ENCODE results near the gene PSMC3.

The PSMC3 gene

GRCh38 chr11:47443817-47444216, 17.6 kb upstream of the PSMC3 start:
- in situ Hi-C loops (cut with MboI; ENCODE audit: low sequenced_read_pairs): loop anchor here (25.0 kb wide), 1 partner anchor 557 kb away; no protein-coding TSS in a partner anchor

GRCh38 chr11:47443028-47443700, 16.9 kb upstream of the PSMC3 start:
- in situ Hi-C loops (cut with MboI; ENCODE audit: low sequenced_read_pairs): loop anchor here (25.0 kb wide), 1 partner anchor 556 kb away; no protein-coding TSS in a partner anchor

- in situ Hi-C loops (cut with MboI; ENCODE audit: low sequenced_read_pairs): loop anchor here (25.0 kb wide), 1 partner anchor 555 kb away; no protein-coding TSS in a partner anchor
These were observed 16.3 kb upstream of the PSMC3 start for GRCh38 chr11:47442514-47442913.

- in situ Hi-C loops (cut with MboI; ENCODE audit: low sequenced_read_pairs): loop anchor here (25.0 kb wide), 1 partner anchor 554 kb away; no protein-coding TSS in a partner anchor
These were observed 15.2 kb upstream of the PSMC3 start for GRCh38 chr11:47441421-47441820.

GRCh38 chr11:47440054-47440476, 13.8 kb upstream of the PSMC3 start:
- in situ Hi-C loops (cut with MboI; ENCODE audit: low sequenced_read_pairs): loop anchor here (25.0 kb wide), 1 partner anchor 553 kb away; no protein-coding TSS in a partner anchor

GRCh38 chr11:47438721-47439120, 12.5 kb upstream of the PSMC3 start:
- in situ Hi-C loops (cut with MboI; ENCODE audit: low sequenced_read_pairs): loop anchor here (25.0 kb wide), 1 partner anchor 551 kb away; no protein-coding TSS in a partner anchor

- in situ Hi-C loops (cut with MboI; ENCODE audit: low sequenced_read_pairs): loop anchor here (25.0 kb wide), 1 partner anchor 551 kb away; no protein-coding TSS in a partner anchor
These were observed 11.6 kb upstream of the PSMC3 start for GRCh38 chr11:47437746-47438418.

GRCh38 chr11:47437218-47437745, 11.0 kb upstream of the PSMC3 start:
- in situ Hi-C loops (cut with MboI; ENCODE audit: low sequenced_read_pairs): loop anchor here (25.0 kb wide), 1 partner anchor 550 kb away; no protein-coding TSS in a partner anchor

- in situ Hi-C loops (cut with MboI; ENCODE audit: low sequenced_read_pairs): loop anchor here (25.0 kb wide), 1 partner anchor 549 kb away; no protein-coding TSS in a partner anchor
These were observed 10.5 kb upstream of the PSMC3 start for GRCh38 chr11:47436726-47437125.

- in situ Hi-C loops (cut with MboI; ENCODE audit: low sequenced_read_pairs): loop anchor here (25.0 kb wide), 1 partner anchor 548 kb away; no protein-coding TSS in a partner anchor
These were observed 9.4 kb upstream of the PSMC3 start for GRCh38 chr11:47435687-47436086.

GRCh38 chr11:47434011-47434786, 8.0 kb upstream of the PSMC3 start:
- in situ Hi-C loops (cut with MboI; ENCODE audit: low sequenced_read_pairs): loop anchor here (25.0 kb wide), 1 partner anchor 547 kb away; no protein-coding TSS in a partner anchor

GRCh38 chr11:47433157-47433556, 6.9 kb upstream of the PSMC3 start:
- in situ Hi-C loops (cut with MboI; ENCODE audit: low sequenced_read_pairs): loop anchor here (25.0 kb wide), 1 partner anchor 546 kb away; no protein-coding TSS in a partner anchor

GRCh38 chr11:47431356-47432083, 5.3 kb upstream of the PSMC3 start:
- in situ Hi-C loops (cut with MboI; ENCODE audit: low sequenced_read_pairs): loop anchor here (25.0 kb wide), 1 partner anchor 544 kb away; no protein-coding TSS in a partner anchor

- in situ Hi-C loops (cut with MboI; ENCODE audit: low sequenced_read_pairs): loop anchor here (25.0 kb wide), 1 partner anchor 543 kb away; no protein-coding TSS in a partner anchor
These were observed 4.3 kb upstream of the PSMC3 start for GRCh38 chr11:47430524-47430923.

- in situ Hi-C loops (cut with MboI; ENCODE audit: low sequenced_read_pairs): loop anchor here (25.0 kb wide), 1 partner anchor 538 kb away; no protein-coding TSS in a partner anchor
These were observed 628 bp downstream of the PSMC3 start for GRCh38 chr11:47425611-47426010.

- in situ Hi-C loops (cut with MboI; ENCODE audit: low sequenced_read_pairs): no loop called here
These were observed 7.6 kb downstream of the PSMC3 start for GRCh38 chr11:47418454-47419259.

- in situ Hi-C loops (cut with MboI; ENCODE audit: low sequenced_read_pairs): no loop called here
These were observed 8.5 kb downstream of the PSMC3 start for GRCh38 chr11:47417712-47418111.

- in situ Hi-C loops (cut with MboI; ENCODE audit: low sequenced_read_pairs): no loop called here
These were observed 10.2 kb downstream of the PSMC3 start for GRCh38 chr11:47415949-47416472.

All from HL-60/S4 (cell line).